OCI-LY3 (cell line): ENCODE results near the gene PTGIS.

ENCODE experiments used
- H2AFZ ChIP-seq: fragments of 200-600, 300-600 bp; shearing (Covaris generic); 2 replicates; pipeline ENCODE4 v1.6.0; 2014; ENCODE audit warnings: antibody characterized with exemption, low read depth, low read length
- H3K27ac ChIP-seq: fragments of 200-600, 300-600 bp; sonication (generic); 2 replicates; pipeline ENCODE4 v1.5.1; 2014; ENCODE audit warnings: mild to moderate bottlenecking, low read length, moderate library complexity, mixed read lengths
- H3K27me3 ChIP-seq: fragments of 200-600, 300-600 bp; sonication (generic); 2 replicates; pipeline ENCODE4 v1.6.1; 2014; ENCODE audit warnings: low read depth, low read length, mixed read lengths
- H3K36me3 ChIP-seq: fragments of 200-600, 300-600 bp; sonication (generic); replicated peaks from 2 replicates; pipeline ENCODE3; 2014; ENCODE audit warnings: low read depth, low read length, mixed read lengths
- H3K4me1 ChIP-seq: fragments of 300-600, 200-600 bp; sonication (generic); 2 replicates; pipeline ENCODE4 v1.6.1; 2014; ENCODE audit warnings: low read length, mixed read lengths
- H3K4me2 ChIP-seq: fragments of 200-600, 300-600 bp; sonication (generic); 2 replicates; pipeline ENCODE4 v1.6.1; 2014; ENCODE audit warnings: low read length, mixed read lengths
- H3K4me3 ChIP-seq: fragments of 300-600, 200-600 bp; sonication (generic); 2 replicates; pipeline ENCODE4 v1.5.1; 2014; ENCODE audit warnings: antibody characterized with exemption, mild to moderate bottlenecking, low read length, moderate library complexity
- H3K79me2 ChIP-seq: fragments of 300-600, 200-600 bp; shearing (Covaris generic); 2 replicates; pipeline ENCODE4 v1.6.1; 2014; ENCODE audit warnings: mild to moderate bottlenecking, low read length, mixed read lengths
- H3K9ac ChIP-seq: fragments of 300-600, 200-600 bp; shearing (Covaris generic); 2 replicates; pipeline ENCODE4 v1.6.0; 2014; ENCODE audit warnings: mild to moderate bottlenecking, low read length, moderate library complexity
- H3K9me3 ChIP-seq: fragments of 200-600, 300-600 bp; shearing (Covaris generic); 2 replicates; pipeline ENCODE4 v1.6.1; 2014; ENCODE audit warnings: low read length, mixed read lengths; ENCODE audit not compliant: insufficient read depth
- H4K20me1 ChIP-seq: fragments of 200-600, 300-600 bp; sonication (generic); 2 replicates; pipeline ENCODE4 v1.6.1; 2016; ENCODE audit warnings: low read length, mixed read lengths; ENCODE audit not compliant: insufficient read depth
- CTCF ChIP-seq: fragments of 200-600, 300-600 bp; sonication (generic); IDR thresholded peaks from 2 replicates; pipeline ENCODE4 v1.5.1; 2014; ENCODE audit warnings: antibody characterized with exemption, low read length, low read depth
- EZH2phosphoT487 ChIP-seq: fragments of 200-600 bp; shearing (Covaris generic); IDR thresholded peaks from 2 replicates; pipeline ENCODE4 v1.6.1; 2018; ENCODE audit warnings: antibody characterized with exemption, mixed run types, low read depth

The PTGIS gene

GRCh38 chr20:49601153-49601924, 33.4 kb upstream of the PTGIS start:
- Histone ChIP-seq H3K36me3 (no peaks in the 10 kb centered on the region), H3K9me3 (0 out of 2 replicates have a peak, but pooled peaks cover 4% of the 10 kb centered on the region), H3K27ac (no peak overlapping the region), H3K4me3 (no peak overlapping the region), H3K9ac (no peak overlapping the region), H3K27me3 (peaks cover 12% of the 10 kb centered on the region; the same call in 1 of the 2 replicates), H3K4me2 (no peak overlapping the region), H3K4me1 (peaks cover 11% of the 10 kb centered on the region), H4K20me1 (no peaks in the 10 kb centered on the region), H2AFZ (no peak overlapping the region), H3K79me2 (no peaks in the 10 kb centered on the region)
- TF ChIP-seq CTCF (no peak), EZH2phosphoT487 (no peak)

GRCh38 chr20:49599746-49600113, 31.8 kb upstream of the PTGIS start:
- H3K27ac ChIP-seq: no peak overlapping the region
- 0 out of 2 replicates have a peak, but pooled peaks cover 5% of the 10 kb centered on the region for H3K27me3 ChIP-seq
- H3K4me1 ChIP-seq: peaks cover 16% of the 10 kb centered on the region
- no peak overlapping the region for H2AFZ ChIP-seq
- no peaks in the 10 kb centered on the region for H3K79me2 ChIP-seq
- no peaks in the 10 kb centered on the region for H4K20me1 ChIP-seq
- no peak overlapping the region for H3K4me3 ChIP-seq
- no peak overlapping the region for H3K9ac ChIP-seq
- no peak overlapping the region for H3K4me2 ChIP-seq
- H3K36me3 ChIP-seq: no peaks in the 10 kb centered on the region
- TF ChIP-seq EZH2phosphoT487: no peak
- no peak for TF ChIP-seq CTCF
- 0 out of 2 replicates have a peak, but pooled peaks cover 4% of the 10 kb centered on the region for H3K9me3 ChIP-seq

GRCh38 chr20:49597825-49598395, 30.0 kb upstream of the PTGIS start:
- H4K20me1 ChIP-seq: no peaks in the 10 kb centered on the region

More at GRCh38 chr20:49597825-49598395, 30.0 kb upstream of the PTGIS start:
- Histone ChIP-seq H2AFZ (no peak overlapping the region), H3K36me3 (no peaks in the 10 kb centered on the region), H3K27me3 (no peaks in the 10 kb centered on the region), H3K4me2 (no peak overlapping the region), H3K4me1 (peaks cover 16% of the 10 kb centered on the region), H3K9me3 (0 out of 2 replicates have a peak, but pooled peaks cover 4% of the 10 kb centered on the region), H3K79me2 (no peaks in the 10 kb centered on the region), H3K4me3 (no peak overlapping the region), H3K27ac (no peak overlapping the region), H3K9ac (no peak overlapping the region)
- TF ChIP-seq EZH2phosphoT487 (no peak), CTCF (no peak)
